ENCODE measurements around the gene POU5F2. TPM values are rescaled to one million over a fixed set of nuclear protein-coding genes. Genes with fewer than 3 reads are reported as not detected.

The POU5F2 gene
- total RNA-seq, 1 donor, result 3.1 TPM

- DNase-seq (ENCODE audit: low read depth), result no peak
- no peak for TF ChIP-seq CTCF (IDR thresholded peaks at IDR 0.05; ENCODE audit: insufficient read depth, low read length)
- H3K4me3 ChIP-seq (ENCODE audit: low read depth, low read length), result no peak overlapping the region
Observed at GRCh38 chr5:93731987-93732386, 9.4 kb downstream of the POU5F2 start.

GRCh38 chr5:93726595-93726994 lies 14.8 kb downstream of the POU5F2 start:
- TF ChIP-seq CTCF (IDR thresholded peaks at IDR 0.05; ENCODE audit: insufficient read depth, low read length), result no peak
- no peak overlapping the region for H3K4me3 ChIP-seq (ENCODE audit: low read depth, low read length)

GRCh38 chr5:93724791-93725190 lies 16.6 kb downstream of the POU5F2 start:
- no peak overlapping the region for H3K4me3 ChIP-seq (ENCODE audit: low read depth, low read length)
- no peak for DNase-seq (ENCODE audit: low read depth)
- no peak for TF ChIP-seq CTCF (IDR thresholded peaks at IDR 0.05; ENCODE audit: insufficient read depth, low read length)

More at GRCh38 chr5:93726595-93726994, 14.8 kb downstream of the POU5F2 start:
- no peak for DNase-seq (ENCODE audit: low read depth)

GRCh38 chr5:93723681-93724080 lies 17.7 kb downstream of the POU5F2 start:
- H3K4me3 ChIP-seq (ENCODE audit: low read depth, low read length), result no peak overlapping the region
- no peak for TF ChIP-seq CTCF (IDR thresholded peaks at IDR 0.05; ENCODE audit: insufficient read depth, low read length)
- no peak for DNase-seq (ENCODE audit: low read depth)

- no peak for TF ChIP-seq CTCF (IDR thresholded peaks at IDR 0.05; ENCODE audit: insufficient read depth, low read length)
- no peak for DNase-seq (ENCODE audit: low read depth)
Observed at GRCh38 chr5:93723005-93723404, 18.4 kb downstream of the POU5F2 start.

GRCh38 chr5:93722588-93722987 lies 18.8 kb downstream of the POU5F2 start:
- no peak for DNase-seq (ENCODE audit: low read depth)
- TF ChIP-seq CTCF (IDR thresholded peaks at IDR 0.05; ENCODE audit: insufficient read depth, low read length), result no peak
- H3K4me3 ChIP-seq (ENCODE audit: low read depth, low read length), result no peak overlapping the region

More at GRCh38 chr5:93723005-93723404, 18.4 kb downstream of the POU5F2 start:
- H3K4me3 ChIP-seq (ENCODE audit: low read depth, low read length), result no peak overlapping the region

GRCh38 chr5:93721511-93721910 lies 19.9 kb downstream of the POU5F2 start:
- no peak overlapping the region for H3K4me3 ChIP-seq (ENCODE audit: low read depth, low read length)
- DNase-seq (ENCODE audit: low read depth), result no peak
- TF ChIP-seq CTCF (IDR thresholded peaks at IDR 0.05; ENCODE audit: insufficient read depth, low read length), result no peak

All from fibroblast of the aortic adventitia (primary cell).